ENCODE measurements around the gene COTL1.
A peak's percentile ranks its signal among the peaks of the same experiment; 100 is the strongest.

The COTL1 gene

DNA sequence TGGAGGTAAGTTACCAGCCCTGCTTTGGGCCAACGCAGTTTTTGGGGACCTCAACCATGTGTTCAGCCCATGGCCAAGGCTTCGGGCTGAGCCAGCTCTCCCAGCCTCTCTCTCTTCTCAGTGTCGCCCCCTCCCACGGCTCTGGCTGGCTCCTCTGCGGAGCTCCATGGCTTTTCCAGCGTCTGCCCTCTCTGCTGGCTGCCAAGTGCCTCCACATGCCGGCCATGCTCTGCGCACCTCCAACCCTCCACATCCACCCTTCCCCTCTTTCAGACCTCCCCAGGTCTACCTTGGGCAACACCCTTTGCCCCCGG, 23.2 kb downstream of the COTL1 start:
- DNase-seq, result no peak

DNA sequence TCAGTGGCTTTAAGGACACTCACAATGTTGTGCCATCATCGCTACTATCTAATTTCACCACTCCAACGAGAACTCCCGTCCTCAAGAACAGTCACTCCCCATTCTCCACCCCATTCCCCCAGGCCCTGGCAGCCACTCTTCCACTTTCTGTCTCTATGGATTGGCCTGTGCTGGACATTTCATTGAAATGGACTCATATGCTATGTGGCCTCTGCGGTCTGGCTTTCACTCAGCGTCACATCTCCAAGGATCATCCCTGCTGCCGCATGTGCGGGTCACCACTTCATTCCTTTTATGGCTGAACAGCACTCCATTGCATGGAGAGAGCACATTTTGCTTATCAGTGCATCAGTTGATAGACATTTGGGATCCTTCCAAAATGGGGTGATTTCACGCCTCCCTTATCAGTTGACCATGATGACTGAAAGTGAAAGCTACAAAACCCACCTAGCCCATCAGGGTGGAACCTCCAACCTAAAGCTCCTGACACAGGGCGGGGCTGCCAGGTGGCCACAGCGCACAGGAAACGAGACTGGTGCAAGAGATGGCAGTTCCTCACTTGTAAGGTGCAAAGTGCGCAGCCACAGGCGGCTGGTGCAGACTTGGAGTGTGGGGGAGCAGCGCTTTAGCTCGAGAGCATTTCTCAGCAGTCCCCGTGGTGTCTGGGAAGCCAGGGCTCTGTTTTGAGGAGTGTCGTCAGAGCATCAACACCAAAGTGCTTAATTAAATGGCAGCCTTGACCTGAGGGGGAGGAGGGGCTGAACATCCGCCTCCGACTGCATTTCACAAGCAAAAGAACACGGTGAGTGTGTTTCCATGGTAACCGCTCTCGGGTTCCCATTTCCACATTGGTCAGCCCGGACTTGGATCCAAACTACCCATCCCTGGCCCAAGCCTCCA, 23.8 kb downstream of the COTL1 start:
- peak; percentile 89 to 90 for DNase-seq

DNA sequence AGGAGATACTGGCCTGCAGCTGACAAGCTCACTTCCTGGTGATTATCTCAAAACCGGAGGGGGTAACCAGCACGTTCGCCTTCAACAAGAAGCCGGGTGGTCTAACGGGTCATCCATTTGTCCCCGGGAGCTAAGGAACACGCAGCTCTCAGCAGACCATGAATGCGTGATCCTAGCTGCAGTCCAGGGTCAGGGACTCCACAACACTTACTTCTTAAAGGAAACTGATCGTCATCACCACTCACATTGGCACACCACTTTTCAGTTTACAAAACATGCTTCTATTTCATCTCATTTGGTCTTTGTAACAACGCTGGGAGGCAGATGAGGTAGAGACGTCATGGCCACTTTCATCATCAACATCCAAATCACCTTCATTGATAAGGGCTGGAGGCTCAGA, 25.2 kb downstream of the COTL1 start:
- no peak for DNase-seq

DNA sequence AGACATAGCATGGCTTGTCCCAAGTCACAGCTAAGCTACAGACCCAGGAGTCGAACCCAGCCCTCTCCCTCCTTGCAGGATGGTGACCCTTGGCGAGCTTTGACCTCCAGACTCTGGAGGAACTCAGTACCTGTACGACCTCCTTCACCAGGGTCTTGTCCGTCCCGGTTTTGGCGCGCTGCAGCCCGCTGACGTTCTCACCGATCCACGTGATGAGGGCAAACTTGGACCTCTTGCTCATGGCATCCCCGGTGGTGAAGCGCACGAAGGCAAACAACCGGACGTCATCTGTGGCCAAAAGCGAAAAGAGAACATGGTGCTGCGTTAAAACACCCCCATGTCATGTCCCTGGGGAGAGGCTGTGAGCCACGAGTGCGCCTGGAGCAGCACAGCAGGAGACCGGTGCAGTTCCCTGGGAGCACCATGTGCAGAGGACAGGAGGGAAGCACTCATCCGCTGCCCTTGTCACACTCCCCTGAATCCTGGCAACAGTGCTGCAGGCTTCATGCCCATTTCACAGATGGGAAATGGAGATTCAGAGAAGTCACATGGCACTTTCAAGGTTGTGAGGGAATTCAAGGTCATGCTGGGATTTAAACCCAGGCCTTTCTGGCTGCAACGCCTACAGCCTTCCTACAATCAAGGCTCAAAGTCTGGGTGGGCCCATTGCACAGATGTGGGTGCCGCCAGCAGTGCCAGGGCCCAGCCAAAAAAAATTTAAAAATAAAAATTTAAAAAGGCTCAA, 27.7 kb downstream of the COTL1 start:
- DNase-seq, result no peak

DNA sequence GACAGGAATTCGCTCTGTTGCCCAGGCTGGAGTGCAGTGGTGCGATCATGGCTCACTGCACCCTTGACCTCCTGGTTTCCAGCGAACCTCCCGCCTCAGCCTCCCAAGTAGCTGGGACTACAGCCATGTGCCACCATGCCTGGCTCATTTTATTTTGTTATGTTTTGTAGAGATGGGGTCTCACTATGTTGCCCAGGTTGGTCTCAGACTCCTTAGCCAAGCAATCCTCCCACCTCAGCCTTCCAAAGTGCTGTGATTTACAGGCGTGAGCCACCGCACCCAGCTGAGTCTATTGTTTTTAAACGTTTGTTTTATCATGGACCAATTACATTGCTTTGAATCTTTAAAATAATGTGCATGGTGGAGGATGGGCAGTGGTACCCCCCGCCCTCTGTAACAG, 28.9 kb downstream of the COTL1 start:
- no peak for DNase-seq

DNA sequence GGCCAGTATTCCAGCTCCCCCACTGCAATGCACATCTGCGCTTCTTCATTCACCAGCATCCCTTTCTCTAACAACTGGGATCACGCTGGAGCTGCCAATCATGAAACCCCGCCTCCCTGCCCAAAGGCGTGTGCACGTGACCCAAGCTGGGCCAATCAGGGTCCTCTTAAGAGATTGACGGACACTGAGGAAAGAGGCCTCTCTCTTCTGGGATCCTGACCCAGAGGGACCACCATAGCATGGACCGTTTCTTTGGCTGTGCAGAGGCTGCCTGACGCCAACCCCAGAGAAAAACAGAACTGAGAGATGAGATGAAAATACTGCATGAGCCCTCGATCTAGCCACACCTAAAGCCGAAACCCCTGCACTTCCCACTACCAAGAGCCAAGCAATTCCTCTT, 32.0 kb downstream of the COTL1 start:
- DNase-seq, result peak in 1 of 2 donors; percentile 27

DNA sequence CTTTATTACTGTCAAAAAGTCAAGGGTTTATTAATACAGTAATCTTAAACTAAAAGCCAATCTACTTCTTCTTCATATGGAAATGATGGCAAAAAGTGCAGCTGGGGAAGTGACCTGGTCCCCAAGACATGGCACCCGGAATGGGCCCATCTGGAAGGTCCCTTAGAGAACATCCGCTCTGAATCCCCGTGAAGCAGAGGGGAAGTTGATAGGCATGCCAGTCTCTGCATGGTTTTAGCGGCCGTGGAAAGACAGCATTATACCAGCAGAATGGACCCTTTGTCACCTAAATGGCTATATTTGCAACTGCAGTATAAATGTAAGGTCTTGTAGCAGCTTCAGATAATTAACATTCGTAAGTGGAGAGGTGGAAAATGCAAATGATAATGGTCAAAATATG, 32.4 kb downstream of the COTL1 start:
- no peak for DNase-seq

DNA sequence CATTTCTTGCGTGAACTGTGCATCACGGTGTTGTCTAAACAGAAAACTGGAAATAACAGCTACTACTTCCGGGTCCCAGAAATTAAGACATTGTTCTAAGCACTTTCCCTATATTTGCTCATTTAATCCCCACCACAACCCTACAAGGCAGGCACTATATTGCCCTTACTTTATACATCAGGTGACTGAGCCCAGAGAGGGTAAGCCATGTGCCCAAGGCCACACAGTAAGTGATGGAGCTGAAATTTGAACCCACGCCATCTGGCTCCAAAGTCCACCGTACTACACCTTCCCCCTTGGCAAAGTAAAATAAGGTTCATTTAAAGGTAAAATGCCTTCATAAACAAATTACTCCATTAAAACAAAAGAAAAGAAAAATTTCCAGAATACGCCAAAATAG, 33.2 kb downstream of the COTL1 start:
- DNase-seq, result no peak

DNA sequence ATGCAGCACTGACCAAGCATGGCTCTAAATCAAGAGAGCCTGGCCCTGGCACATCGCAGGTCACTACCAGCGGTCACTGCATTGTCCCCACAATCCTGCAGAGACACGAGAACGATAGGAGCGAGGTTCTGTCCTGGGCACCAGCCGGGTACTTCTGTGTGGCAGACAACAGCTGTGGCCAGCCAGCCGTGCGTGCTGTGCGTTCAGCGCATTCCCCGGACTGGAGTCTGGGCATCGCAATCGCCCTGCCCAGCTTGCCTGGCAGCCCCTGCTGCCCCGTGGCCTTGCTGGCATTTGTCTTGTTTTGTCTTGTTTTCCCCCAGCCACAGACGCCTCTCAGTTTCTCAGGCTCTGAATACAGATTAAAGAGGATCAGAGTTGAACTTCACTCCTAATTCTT, 33.9 kb downstream of the COTL1 start:
- no peak for DNase-seq

DNA sequence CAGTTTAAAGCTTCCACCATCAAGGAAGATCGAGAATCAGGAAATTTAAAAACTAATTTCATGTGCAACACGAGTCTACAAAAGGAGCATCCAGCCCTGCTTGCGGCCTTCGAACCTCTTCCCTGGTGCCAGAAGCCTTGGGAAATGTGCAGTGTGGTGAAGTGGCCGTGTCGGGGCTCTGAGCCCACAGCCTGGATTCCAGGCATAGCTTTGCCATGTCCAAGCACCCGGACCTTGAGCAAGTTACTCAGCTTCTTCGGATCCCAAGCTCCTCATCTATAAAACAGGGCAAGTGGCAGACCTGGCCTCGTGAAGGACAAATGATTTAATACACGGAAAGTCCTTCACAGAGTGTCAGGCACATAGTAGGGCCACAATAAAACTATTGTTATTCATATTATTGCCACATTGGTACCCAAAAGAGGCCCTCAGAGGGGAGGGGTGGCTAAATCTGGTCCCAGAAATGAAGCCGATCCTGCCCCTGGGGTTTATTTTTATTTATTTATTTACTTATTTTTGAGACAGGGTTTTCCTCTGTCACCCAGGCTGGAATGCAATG, 34.8 kb downstream of the COTL1 start:
- no peak for DNase-seq

DNA sequence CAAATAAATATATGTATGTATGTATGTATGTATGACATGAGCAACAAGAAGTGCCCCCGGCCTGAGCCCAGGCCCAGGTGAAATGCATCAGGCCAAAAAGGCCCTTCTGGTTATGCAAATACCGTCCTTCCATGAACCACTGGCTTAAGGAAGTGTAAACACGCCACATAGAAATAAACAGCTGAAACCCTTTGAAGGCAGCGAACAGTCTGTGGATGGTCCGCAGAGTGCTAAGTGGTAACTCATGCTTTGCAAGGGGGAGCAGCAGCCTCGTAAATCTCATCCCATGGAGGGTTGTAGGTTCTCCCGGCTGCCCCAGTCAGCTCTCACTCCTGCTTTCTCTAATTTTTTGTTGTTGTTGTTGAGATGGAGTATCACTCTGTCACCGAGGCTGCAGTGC, 36.7 kb downstream of the COTL1 start:
- DNase-seq, result no peak

DNA sequence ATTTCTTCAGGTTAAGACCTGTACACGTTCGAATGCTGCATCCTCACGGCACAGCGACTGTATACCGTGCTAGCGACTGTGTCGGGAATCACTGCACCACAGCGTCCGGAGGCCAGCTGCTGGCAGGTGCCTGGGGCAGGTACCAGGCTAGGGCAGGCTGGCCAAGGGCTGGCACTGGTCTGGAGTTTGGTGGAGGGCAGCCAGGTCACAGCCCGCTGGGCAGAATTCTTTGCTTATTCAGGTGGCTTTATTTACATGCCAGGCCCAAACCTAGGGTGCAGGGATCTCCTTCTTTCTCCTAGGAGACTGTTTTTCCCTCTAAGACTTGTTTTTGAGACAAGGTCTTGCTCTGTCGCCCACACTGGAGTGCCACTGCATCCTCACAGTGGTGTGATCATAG, 37.9 kb downstream of the COTL1 start:
- no peak for DNase-seq

DNA sequence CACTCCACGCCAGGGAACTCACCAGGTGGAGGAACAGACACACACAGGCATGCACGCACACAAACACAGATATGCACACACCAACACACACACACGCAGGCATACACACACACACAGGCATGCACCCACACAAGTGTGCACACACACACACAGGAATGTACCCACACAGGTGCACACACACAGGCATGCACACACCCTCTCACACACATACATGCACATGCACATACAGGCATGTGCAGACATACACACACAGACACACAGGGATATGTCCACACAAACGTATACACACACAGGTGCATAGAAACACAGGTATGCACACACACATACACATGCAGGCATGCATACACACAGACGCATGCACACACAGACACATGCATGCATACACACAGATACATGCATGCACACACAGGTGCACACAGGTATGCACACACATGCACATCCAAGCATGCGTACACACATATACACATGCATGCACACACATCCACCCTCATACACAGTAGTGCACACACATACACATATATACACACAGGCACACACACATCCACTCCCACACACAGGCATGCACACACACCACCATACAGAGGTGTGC, 39.2 kb downstream of the COTL1 start:
- no peak for DNase-seq

DNA sequence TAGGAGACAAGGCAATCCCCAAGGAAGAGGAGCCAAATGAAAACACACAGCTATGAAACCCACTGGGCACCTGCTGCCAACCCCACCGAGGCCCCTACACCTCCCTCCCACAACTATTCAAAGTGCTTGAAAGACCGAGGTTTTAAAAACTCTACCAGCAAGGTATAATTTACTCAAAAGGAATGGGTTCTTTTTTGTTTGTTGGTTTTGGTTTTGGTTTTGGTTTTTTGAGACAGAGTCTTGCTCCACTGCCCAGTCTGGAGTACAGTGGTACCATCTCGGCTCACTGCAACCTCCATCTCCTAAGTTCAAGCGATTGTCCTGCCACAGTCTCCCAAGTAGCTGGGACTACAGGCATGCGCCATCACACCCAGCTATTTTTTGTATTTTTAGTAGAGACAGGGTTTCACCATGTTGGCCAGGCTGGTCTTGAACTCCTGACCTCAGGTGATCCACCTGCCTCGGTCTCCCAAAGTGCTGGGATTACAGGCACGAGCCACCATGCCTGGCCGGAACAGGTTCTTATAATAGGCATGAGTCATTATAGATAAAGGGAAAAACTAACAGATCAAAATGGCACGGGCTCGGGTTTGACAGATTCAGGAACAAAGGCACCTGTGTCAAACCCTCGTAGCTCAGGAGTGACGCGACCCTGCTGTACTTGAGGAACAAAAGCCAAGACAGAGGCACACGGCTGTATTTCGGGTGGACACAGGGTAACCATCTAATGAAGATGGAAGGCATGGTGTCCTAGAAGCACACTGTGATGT, 40.7 kb downstream of the COTL1 start:
- DNase-seq, result no peak

DNA sequence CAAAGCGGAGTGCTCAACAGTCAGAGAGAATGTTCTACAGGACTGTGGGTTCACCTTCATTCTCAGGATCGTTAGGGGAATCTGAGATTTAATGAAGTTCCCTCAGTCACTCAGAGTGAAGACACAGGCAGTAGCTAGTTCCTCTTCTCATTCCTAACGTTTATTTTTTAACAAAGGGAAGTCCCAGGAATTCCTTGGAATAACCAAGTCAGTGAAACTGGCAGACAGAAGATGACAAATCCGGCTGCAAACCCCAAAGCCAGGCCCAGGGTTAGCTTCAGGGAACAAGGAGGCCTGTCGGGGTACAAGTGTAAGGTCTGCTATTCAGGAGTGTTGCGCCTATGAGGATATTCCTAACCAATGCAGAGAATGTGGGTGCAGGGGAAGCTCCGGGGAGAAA, 42.0 kb downstream of the COTL1 start:
- no peak for DNase-seq

DNA sequence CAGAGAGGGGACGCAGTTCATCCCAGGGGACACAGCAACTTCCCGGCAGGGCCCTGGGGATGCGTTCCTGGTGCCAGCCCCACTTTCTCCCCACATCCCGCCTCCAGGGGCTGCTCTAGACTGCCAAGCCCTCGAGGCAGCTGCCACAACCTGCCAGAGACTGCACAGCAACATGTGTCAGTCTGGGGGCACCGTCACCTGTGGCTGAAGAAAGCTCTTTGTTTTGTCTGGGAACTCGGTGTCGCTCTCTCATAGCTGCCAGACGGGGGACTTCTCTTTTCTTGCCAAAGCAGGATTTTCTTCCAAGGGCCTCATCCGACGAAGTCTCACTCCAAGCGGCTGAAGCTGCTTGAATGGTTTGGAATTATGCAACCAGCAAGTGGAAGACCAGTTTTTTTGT, 43.7 kb downstream of the COTL1 start:
- no peak for DNase-seq

DNA sequence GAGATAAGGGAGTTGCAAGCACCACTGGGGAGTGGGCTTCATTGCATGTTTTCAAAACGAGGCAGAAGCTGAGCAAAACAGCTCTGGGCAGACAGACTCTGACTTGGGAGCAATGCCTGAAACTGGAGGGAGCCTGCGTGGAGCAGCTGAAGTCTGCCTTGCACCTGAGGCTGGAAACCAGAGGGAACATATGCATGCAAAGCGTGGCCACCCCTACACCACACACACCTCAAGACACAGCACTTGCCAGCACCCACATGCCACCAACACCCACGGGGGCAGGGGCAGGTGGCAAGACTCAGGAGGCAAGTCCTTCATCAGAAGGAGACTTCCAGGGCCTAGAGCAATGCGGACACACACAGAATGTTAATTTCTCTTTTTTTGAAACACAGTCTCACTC, 45.8 kb downstream of the COTL1 start:
- no peak for DNase-seq

DNA sequence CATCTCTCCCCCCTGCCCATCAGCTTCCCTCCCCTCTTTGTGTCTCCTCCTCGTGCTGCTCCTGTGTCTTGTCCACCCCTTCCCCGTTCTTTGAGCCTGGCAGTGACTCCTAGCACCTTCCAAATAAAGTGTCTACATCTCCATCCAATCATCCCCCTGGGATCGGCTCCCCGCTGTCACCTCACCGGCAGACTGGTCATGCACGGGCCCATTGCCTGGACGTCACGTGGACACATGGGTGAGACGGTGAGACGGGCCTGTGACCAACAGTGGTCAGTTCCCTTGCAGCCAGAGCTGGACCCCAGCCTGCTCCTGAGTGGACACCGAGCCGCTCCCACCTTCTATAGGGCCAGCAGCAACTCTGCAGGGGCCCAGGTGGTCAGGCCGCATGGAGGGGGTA, 46.4 kb downstream of the COTL1 start:
- no peak for DNase-seq

DNA sequence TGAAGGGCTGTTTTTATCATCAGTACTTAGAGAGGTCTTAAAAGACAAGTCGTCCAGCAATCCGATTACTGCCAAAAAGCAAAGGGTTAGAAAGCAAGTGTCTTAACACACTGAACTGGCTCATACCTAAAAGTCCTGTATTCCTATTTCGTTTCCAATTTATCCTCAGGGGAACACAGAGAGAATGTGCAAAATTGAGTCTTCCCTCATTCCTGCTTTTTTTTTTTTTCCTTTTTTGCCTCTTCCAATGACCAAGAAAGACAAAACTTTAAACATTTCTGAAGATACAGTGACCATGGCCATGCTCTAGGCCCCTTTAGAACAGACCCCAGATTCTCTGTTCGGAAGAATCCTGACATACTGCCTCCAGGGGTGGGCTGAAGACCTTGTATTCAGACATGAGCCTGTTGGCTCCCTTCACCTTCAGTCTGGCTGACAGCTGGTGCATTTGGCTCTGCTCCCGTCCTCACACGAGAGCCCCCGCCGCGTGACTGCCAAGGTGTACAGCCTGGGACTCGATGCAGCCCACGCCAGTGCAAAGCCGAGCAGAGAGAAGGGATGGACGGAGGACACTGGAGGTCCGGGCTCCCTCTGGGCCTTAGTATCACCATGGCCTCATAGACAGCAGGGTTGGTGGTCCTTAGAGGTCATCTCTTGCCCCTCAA, 47.0 kb downstream of the COTL1 start:
- DNase-seq, result no peak

DNA sequence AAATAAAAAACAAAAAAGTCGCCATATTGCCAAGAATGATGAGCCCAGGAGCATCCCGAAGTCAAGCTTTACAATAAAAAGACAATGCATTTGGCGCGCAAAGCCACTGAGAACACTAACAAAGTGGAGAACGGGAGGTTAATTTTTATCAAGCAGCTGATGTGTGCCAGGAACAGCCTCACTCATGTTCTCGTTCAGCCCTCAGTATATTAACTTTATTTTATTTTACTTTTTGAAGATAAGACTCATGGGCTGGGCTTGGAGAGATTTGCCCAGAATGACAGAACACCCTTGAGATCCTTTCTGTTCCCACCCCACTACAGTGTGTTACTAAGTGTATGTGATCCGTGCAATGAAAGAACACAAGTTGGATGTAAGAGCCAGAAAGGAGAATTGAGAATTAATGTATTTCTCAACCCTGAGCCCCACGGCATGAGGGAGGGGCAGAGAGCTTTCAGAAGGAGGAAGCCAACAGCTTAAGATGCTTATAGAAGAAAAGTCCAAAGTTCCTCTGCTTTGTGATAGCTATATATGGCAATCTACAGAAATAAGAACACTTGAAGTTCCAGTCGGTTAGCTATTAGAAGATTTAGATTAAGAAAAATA, 48.4 kb downstream of the COTL1 start:
- DNase-seq, result peak in 1 of 2 donors; percentile 39

DNA sequence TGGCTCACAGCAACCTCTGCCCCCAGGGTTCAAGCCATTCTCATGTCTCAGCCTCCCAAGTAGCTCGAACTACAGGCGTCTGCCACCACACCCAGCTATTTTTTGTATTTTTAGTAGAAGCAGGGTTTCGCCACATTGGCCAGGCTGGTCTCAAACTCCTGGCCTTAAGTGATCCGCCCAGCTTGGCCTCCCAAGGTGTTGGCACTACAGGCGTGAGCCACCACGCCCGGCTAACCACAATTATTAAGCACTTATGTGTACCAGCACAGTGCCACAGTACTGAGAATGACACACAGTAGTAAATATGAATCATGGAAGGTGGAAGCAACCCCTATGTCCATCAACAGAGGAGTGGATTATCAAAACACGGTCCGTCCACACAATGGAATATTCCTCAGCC, 49.8 kb downstream of the COTL1 start:
- DNase-seq, result no peak

Data from CD4-positive, alpha-beta T cell treated with Interleukin-4 for 1 hour (primary cell).